GM23248 (cell line): ENCODE data around the gene SLC2A13.

Experiments used
- EZH2 ChIP-seq: fragments of 200-600 bp; sonication (generic); IDR thresholded peaks from 2 replicates; pipeline ENCODE4 v1.6.1; 2018; ENCODE audit warnings: antibody characterized with exemption, mild to moderate bottlenecking; ENCODE audit not compliant: insufficient read depth, poor library complexity, severe bottlenecking
- EZH2phosphoT487 ChIP-seq: fragments of 200-600 bp; sonication (generic); IDR thresholded peaks from 2 replicates; pipeline ENCODE4 v1.6.1; 2018; ENCODE audit warnings: antibody characterized with exemption, moderate library complexity, mild to moderate bottlenecking, low read depth; ENCODE audit not compliant: insufficient read depth

DNA sequence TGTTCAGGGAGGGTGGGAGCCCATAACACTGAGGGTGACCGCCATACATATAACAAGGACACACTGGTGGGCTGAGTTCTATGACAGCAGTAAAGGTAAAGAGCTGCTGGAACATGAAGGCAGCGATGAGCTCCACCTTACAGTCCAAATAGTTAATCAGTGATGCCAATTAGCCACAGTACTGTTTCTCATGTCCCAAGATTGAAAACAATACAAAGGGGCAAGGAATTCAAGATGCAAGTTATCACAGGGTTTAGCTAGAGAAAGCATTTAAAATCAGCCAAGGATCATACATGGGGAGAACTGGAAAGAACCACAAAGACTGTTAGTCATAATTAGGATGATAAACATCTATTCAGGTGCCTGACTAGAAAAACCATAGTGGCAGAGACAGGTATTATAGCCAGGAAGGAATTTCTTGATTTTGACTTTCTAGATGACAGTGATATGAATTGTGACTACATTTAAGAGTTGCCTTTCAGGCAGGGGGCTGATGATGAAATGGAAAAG, 221.2 kb downstream of the SLC2A13 start:
- TF ChIP-seq EZH2 (no peak), EZH2phosphoT487 (no peak)
